Esophagus squamous epithelium (tissue), 5 donors: ENCODE measurements around the gene WWOX. TPM values are rescaled to one million over a fixed set of nuclear protein-coding genes. Genes with fewer than 3 reads are reported as not detected.

ENCODE experiments used
- DNase-seq: peaks from one replicate; lab custom pipeline; 2025; lab: John Stamatoyannopoulos, UW
- H3K27ac ChIP-seq, 4 donors: fragments of 200-600 bp; sonication (generic); one replicate each; pipeline ENCODE4 v1.5.1; 2016 to 2019; ENCODE audit warnings: mild to moderate bottlenecking in 1 of 4
- H3K27me3 ChIP-seq, 4 donors: fragments of 200-600 bp; sonication (generic); 1 replicate in 3 of 4; 2 replicates in 1 of 4; pipeline versions ENCODE4 v1.5.1 to v1.6.0; 2017 to 2021; ENCODE audit warnings: antibody characterized with exemption in 1 of 4
- H3K36me3 ChIP-seq, 3 donors: fragments of 200-600 bp; sonication (generic); one replicate each; pipeline ENCODE4 v1.5.1; 2016 to 2019
- H3K4me1 ChIP-seq, 3 donors: fragments of 200-600 bp; sonication (generic); one replicate each; pipeline ENCODE4 v1.5.1; 2017 to 2019
- H3K4me3 ChIP-seq, 4 donors: fragments of 200-600 bp; sonication (generic); 1 replicate in 3 of 4; 2 replicates in 1 of 4; pipeline ENCODE4 v1.5.1; 2016 to 2019; ENCODE audit warnings: mild to moderate bottlenecking in 2 of 4, moderate library complexity in 1 of 4
- H3K9me3 ChIP-seq, 3 donors: fragments of 200-600 bp; sonication (generic); one replicate each; pipeline ENCODE4 v1.5.1; 2016 to 2019
- POLR2A ChIP-seq, 4 donors: fragments of 450-650 bp; IDR thresholded peaks; one replicate each; pipeline ENCODE4 v1.6.1; 2017; ENCODE audit warnings: antibody characterized with exemption in 4 of 4, mild to moderate bottlenecking in 4 of 4, moderate library complexity in 3 of 4
- WGBS, 2 donors: methylation state at CpG; one replicate each; pipeline ENCODE4 v1.1.5; 2018; 5-methylcytosine and 5-hydroxymethylcytosine counted together
- intact Hi-C: fragments of 100-400 bp; cut with DNase I; formaldehyde crosslinking; loops from one replicate; pipeline ENCODE4 v1.15.0; 2022
- total RNA-seq, 4 donors: library from RNA; depleted of rRNA; stranded (reverse); fragments of >200 nt; gene quantifications; one replicate each; pipeline ENCODE4 v1.1.0, GENCODE V29; 2016
- TF ChIP-seq, protein P1 (sequence below), 6 experiments: fragments of 450-650 bp in 4 of 6; fragments of 200-600 bp in 2 of 6; sonication (generic) in 2 of 6; IDR thresholded peaks; one replicate each; pipeline ENCODE4 v1.5.1; 2016 to 2019; ENCODE audit warnings: antibody characterized with exemption in 6 of 6, mild to moderate bottlenecking in 4 of 6, moderate library complexity in 4 of 6
- donor health status: DM: yes; HTN: yes; CAD: no.

Gene WWOX
- total RNA-seq, 4 donors from 2014 or later = 20.9 to 31.1 (median 27.5) TPM

DNA sequence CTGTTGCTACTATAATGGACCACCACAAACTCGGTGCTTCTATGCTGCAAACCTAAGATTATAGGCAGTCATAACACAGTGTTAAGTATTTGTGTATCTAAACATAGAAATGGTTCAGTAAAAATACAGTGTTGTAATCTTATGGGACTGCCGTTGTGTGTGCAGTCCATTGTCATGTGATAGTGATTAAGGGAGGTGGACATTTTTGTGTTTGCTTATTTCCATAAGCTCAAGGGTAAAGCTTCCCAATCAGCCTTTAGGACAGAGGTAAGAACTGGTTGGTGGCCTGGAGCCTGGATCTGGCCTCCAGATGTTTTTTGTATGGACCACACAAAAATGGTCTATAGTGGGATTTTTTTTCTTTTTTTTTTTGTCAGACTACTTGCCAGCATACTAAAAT is 29.9 kb downstream of the WWOX start:
- H3K4me3 ChIP-seq = no peak overlapping the region
- 52 to 75% methylated on average over 2 of the region's 2 CpGs for WGBS, 2 donors
- H3K9me3 ChIP-seq = no peaks in the 10 kb centered on the region
- TF ChIP-seq, protein P1, sequence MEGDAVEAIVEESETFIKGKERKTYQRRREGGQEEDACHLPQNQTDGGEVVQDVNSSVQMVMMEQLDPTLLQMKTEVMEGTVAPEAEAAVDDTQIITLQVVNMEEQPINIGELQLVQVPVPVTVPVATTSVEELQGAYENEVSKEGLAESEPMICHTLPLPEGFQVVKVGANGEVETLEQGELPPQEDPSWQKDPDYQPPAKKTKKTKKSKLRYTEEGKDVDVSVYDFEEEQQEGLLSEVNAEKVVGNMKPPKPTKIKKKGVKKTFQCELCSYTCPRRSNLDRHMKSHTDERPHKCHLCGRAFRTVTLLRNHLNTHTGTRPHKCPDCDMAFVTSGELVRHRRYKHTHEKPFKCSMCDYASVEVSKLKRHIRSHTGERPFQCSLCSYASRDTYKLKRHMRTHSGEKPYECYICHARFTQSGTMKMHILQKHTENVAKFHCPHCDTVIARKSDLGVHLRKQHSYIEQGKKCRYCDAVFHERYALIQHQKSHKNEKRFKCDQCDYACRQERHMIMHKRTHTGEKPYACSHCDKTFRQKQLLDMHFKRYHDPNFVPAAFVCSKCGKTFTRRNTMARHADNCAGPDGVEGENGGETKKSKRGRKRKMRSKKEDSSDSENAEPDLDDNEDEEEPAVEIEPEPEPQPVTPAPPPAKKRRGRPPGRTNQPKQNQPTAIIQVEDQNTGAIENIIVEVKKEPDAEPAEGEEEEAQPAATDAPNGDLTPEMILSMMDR (IDR thresholded peaks at IDR 0.05) = no peak
- TF ChIP-seq POLR2A (IDR thresholded peaks at IDR 0.05) = no peak
- DNase-seq = no peak
- H3K36me3 ChIP-seq = no peaks in the 10 kb centered on the region
- H3K4me1 ChIP-seq = peaks cover 0 to 16% (median 0%) of the 10 kb centered on the region in 3 donors
- no peaks in the 10 kb centered on the region for H3K27me3 ChIP-seq
- H3K27ac ChIP-seq = no peak overlapping the region
- intact Hi-C loops = loop anchor here (10.0 kb wide), 2 partner anchors 105 to 1475 kb away; partner anchors contain the start of gene MAF

GRCh38 chr16:78130083-78130608 is 30.7 kb downstream of the WWOX start:
- H3K4me3 ChIP-seq = no peak overlapping the region
- peaks cover 0 to 16% (median 0%) of the 10 kb centered on the region in 3 donors for H3K4me1 ChIP-seq
- no peaks in the 10 kb centered on the region for H3K36me3 ChIP-seq
- intact Hi-C loops = no loop called here
- WGBS, 2 donors = 60 to 94% methylated on average over 1 to 4 of the region's 4 CpGs
- no peak for DNase-seq
- H3K27me3 ChIP-seq = no peaks in the 10 kb centered on the region
- H3K9me3 ChIP-seq = no peaks in the 10 kb centered on the region
- no peak overlapping the region for H3K27ac ChIP-seq
- TF ChIP-seq POLR2A (IDR thresholded peaks at IDR 0.05) = no peak
- TF ChIP-seq, protein P1 (IDR thresholded peaks at IDR 0.05) = no peak

DNA sequence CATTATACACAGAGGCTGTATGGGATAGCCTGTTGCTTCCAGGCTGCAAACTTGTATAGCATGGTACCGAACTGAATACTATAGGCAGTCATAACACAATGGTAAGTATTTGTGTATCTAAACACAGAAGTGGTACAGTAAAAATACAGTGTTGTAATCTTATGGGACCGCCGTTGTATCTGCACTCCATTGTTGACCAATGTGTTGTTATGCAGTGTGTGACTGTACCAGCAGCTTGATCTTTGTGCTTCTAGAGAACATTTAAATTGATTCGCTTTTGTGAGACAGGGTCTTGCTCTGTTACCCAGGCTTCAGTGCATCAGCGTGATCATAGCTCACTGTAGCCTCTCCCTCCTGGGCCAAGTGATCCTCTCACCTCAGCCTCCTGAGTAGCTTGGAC is 31.5 kb downstream of the WWOX start:
- Histone ChIP-seq H3K4me1 (peaks cover 0 to 16% (median 0%) of the 10 kb centered on the region in 3 donors), H3K4me3 (no peak overlapping the region), H3K27ac (no peak overlapping the region), H3K36me3 (no peaks in the 10 kb centered on the region), H3K27me3 (no peaks in the 10 kb centered on the region), H3K9me3 (no peaks in the 10 kb centered on the region)
- TF ChIP-seq, protein P1 (IDR thresholded peaks at IDR 0.05) = no peak
- TF ChIP-seq POLR2A (IDR thresholded peaks at IDR 0.05) = no peak
- DNase-seq = no peak
- intact Hi-C loops = no loop called here
- 93 to 95% methylated on average over 5 of the region's 5 CpGs for WGBS, 2 donors

DNA sequence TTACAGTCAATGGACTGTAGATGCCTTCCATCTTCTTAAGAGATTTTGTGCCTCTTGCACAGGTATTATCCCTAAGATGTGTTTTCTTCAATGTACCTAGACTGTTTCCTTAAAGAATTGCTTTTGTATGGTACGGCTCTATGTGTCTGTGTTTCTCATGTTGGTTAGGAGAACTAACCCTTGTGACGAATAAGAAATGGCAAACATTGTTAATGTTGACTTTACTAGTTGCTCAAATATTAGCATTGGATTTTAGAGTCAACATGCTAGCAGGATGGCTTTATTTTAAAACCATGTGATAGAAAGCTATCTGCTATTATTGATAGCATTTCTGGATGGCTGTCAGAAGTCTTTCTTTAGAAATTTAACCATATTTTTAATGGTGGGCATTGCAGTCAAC is 34.5 kb downstream of the WWOX start:
- no peak overlapping the region for H3K27ac ChIP-seq
- intact Hi-C loops = no loop called here
- no peaks in the 10 kb centered on the region for H3K36me3 ChIP-seq
- WGBS, 2 donors = 88 to 92% methylated on average over 2 of the region's 2 CpGs
- H3K4me3 ChIP-seq = no peak overlapping the region
- TF ChIP-seq, protein P1 (IDR thresholded peaks at IDR 0.05) = no peak
- TF ChIP-seq POLR2A (IDR thresholded peaks at IDR 0.05) = no peak
- no peaks in the 10 kb centered on the region for H3K9me3 ChIP-seq
- H3K4me1 ChIP-seq = peaks cover 0 to 5% (median 0%) of the 10 kb centered on the region in 3 donors
- DNase-seq = no peak
- H3K27me3 ChIP-seq = no peaks in the 10 kb centered on the region

DNA sequence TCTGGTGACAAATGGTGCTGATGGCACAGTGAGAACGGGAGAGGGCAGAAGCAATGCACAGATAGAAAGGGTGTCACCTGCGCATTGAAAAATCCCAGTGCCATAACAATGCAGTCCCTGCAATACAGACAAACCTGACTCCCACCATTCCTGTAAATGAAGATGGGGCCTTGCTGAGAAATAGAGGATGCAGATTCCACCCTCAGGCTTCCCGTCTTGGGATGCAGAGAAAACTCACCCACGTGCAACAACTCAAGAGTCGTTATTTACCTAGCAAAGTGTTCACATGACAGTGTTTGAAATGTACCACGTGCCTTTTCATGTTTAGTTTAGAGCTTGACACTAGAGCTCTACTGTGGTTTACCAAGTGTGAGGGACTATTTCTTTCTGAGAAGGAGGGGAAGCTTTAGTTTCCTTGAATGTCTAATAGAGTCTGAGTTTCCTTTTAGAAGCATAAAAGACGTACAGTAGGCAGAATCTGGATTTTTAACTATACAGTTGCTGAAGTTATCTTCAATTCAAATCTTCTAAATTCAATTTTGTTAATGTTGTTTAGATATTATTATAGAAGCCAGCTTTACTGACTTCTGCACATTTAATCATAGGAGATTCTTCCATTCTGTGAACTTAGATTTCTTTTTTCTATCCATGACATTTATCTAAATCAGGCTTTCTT is 35.6 kb downstream of the WWOX start:
- H3K27ac ChIP-seq = no peak overlapping the region
- DNase-seq = no peak
- H3K27me3 ChIP-seq = no peaks in the 10 kb centered on the region
- H3K4me1 ChIP-seq = no peaks in the 10 kb centered on the region
- no peaks in the 10 kb centered on the region for H3K9me3 ChIP-seq
- 75 to 79% methylated on average over 7 of the region's 7 CpGs for WGBS, 2 donors
- H3K36me3 ChIP-seq = no peaks in the 10 kb centered on the region
- no peak overlapping the region for H3K4me3 ChIP-seq
- intact Hi-C loops = no loop called here
- TF ChIP-seq, protein P1 (IDR thresholded peaks at IDR 0.05) = no peak
- no peak for TF ChIP-seq POLR2A (IDR thresholded peaks at IDR 0.05)
